ENCODE measurements around the gene GPRC5D.

DNA sequence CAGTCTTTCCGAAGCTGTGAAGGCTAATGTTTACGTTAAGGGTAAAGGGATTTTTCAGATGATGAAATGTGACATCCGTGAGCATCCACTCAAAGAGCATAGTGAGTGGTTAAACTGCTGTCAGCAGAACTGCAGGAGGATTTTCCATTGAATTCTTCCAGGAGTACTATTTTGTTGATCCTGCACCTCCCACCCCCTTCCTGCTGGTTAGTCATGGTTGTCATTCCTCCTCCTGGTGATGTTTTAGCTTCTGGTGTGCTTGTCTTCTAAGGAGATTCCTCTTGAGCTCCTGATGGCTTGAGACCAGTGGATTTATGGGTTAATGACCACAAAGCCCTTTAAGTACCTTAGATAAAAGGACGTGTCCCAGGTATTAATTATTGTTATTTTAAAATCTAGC is 2.4 kb upstream of the GPRC5D start:
- TF ChIP-seq, protein P1, sequence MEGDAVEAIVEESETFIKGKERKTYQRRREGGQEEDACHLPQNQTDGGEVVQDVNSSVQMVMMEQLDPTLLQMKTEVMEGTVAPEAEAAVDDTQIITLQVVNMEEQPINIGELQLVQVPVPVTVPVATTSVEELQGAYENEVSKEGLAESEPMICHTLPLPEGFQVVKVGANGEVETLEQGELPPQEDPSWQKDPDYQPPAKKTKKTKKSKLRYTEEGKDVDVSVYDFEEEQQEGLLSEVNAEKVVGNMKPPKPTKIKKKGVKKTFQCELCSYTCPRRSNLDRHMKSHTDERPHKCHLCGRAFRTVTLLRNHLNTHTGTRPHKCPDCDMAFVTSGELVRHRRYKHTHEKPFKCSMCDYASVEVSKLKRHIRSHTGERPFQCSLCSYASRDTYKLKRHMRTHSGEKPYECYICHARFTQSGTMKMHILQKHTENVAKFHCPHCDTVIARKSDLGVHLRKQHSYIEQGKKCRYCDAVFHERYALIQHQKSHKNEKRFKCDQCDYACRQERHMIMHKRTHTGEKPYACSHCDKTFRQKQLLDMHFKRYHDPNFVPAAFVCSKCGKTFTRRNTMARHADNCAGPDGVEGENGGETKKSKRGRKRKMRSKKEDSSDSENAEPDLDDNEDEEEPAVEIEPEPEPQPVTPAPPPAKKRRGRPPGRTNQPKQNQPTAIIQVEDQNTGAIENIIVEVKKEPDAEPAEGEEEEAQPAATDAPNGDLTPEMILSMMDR (IDR thresholded peaks at IDR 0.05), result no peak
- TF ChIP-seq POLR2A (IDR thresholded peaks at IDR 0.05), result no peak
- TF ChIP-seq POLR2AphosphoS5 (IDR thresholded peaks at IDR 0.05), result no peak
- no peak for TF ChIP-seq EP300 (IDR thresholded peaks at IDR 0.05)
